Transverse colon (tissue), 4 donors: ENCODE results near the gene CLEC3B.

Experiments
- POLR2A ChIP-seq: fragments of 450-650 bp; IDR thresholded peaks from one replicate; pipeline ENCODE4 v1.6.1; 2016; ENCODE audit warnings: antibody characterized with exemption, mild to moderate bottlenecking, moderate library complexity
- POLR2AphosphoS5 ChIP-seq, 3 donors: sonication (generic); formaldehyde crosslinking; IDR thresholded peaks; one replicate each; pipeline ENCODE4 v1.6.1; 2016; ENCODE audit warnings: antibody characterized with exemption in 3 of 3
- TF ChIP-seq, protein P1 (sequence below), 5 experiments: fragments of 200-600 bp in 3 of 5; fragments of 450-650 bp in 2 of 5; sonication (generic) in 3 of 5; IDR thresholded peaks; 1 replicate in 2 of 5; 2 replicates in 3 of 5; pipeline ENCODE4 v1.5.1; 2016 to 2017; ENCODE audit warnings: antibody characterized with exemption in 5 of 5, inconsistent platforms in 3 of 5, mild to moderate bottlenecking in 2 of 5, moderate library complexity in 1 of 5

DNA sequence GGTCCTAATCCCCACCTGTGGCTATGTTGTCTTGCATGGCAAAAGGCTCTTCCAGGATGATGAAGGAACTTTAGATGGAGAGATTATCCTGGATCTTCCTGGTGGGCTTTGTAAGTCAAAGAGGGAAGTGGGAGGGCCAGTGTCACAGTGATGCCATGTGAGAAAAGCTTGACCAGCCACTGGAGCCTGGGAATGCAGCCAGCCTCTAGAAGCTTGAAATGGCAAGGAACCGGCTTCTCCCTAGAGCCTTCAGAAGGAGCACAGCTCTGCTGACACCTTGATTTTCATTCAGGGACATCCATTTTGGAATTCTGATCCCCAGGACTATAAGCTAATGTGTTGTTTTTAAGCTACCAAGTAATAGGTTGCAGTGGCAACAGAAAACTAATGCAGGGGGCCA is 58.3 kb downstream of the CLEC3B start:
- TF ChIP-seq, protein P1, sequence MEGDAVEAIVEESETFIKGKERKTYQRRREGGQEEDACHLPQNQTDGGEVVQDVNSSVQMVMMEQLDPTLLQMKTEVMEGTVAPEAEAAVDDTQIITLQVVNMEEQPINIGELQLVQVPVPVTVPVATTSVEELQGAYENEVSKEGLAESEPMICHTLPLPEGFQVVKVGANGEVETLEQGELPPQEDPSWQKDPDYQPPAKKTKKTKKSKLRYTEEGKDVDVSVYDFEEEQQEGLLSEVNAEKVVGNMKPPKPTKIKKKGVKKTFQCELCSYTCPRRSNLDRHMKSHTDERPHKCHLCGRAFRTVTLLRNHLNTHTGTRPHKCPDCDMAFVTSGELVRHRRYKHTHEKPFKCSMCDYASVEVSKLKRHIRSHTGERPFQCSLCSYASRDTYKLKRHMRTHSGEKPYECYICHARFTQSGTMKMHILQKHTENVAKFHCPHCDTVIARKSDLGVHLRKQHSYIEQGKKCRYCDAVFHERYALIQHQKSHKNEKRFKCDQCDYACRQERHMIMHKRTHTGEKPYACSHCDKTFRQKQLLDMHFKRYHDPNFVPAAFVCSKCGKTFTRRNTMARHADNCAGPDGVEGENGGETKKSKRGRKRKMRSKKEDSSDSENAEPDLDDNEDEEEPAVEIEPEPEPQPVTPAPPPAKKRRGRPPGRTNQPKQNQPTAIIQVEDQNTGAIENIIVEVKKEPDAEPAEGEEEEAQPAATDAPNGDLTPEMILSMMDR (IDR thresholded peaks at IDR 0.05): no peak
- no peak for TF ChIP-seq POLR2A
- no peak for TF ChIP-seq POLR2AphosphoS5 (IDR thresholded peaks at IDR 0.05)
